HG03575 (cell line): ENCODE data around the gene NANS.
"Not testable (repeated sequence)": the region's sequence is repeated elsewhere in the genome, so short reads cannot be mapped to it uniquely, and the experiment has no call there.

Source experiments
- ATAC-seq: cut with Tn5 transposase; IDR thresholded peaks from one replicate; pipeline ENCODE4 v1.9.1; 2021; ENCODE audit not compliant: unreplicated experiment, insufficient number of reproducible peaks, low FRiP score; ENCODE audit errors: extremely low read depth

The NANS gene

GRCh38 chr9:98056269-98057137 is at the start of gene NANS:
NANS (plus strand) TSS chr9:98056732; CDS start chr9:98056809, 77 bp downstream.
- peak; percentile 45 for ATAC-seq

GRCh38 chr9:98007251-98007928 is 49.1 kb upstream of the NANS start:
- no peak for ATAC-seq

- ATAC-seq, result no peak
These were observed 47.8 kb upstream of the NANS start for GRCh38 chr9:98008764-98009163.

- ATAC-seq, result no peak
These were observed 47.1 kb upstream of the NANS start for GRCh38 chr9:98009437-98009836.

GRCh38 chr9:98009936-98010335 is 46.6 kb upstream of the NANS start:
- no peak for ATAC-seq

GRCh38 chr9:98010445-98010844 is 46.1 kb upstream of the NANS start:
- peak; percentile 38 for ATAC-seq

- no peak for ATAC-seq
These were observed 45.4 kb upstream of the NANS start for GRCh38 chr9:98011122-98011521.

GRCh38 chr9:98016137-98016680 is 40.3 kb upstream of the NANS start:
- ATAC-seq, result no peak

GRCh38 chr9:98017306-98017705 is 39.2 kb upstream of the NANS start:
- no peak for ATAC-seq

GRCh38 chr9:98018347-98018746 is 38.2 kb upstream of the NANS start:
- ATAC-seq, result no peak

- no peak for ATAC-seq
These were observed 37.4 kb upstream of the NANS start for GRCh38 chr9:98019098-98019497.

GRCh38 chr9:98019869-98020268 is 36.7 kb upstream of the NANS start:
- ATAC-seq, result not testable (repeated sequence)

GRCh38 chr9:98020476-98021145 is 35.9 kb upstream of the NANS start:
- ATAC-seq, result no peak

GRCh38 chr9:98021306-98022040 is 35.1 kb upstream of the NANS start:
- no peak for ATAC-seq

- ATAC-seq, result no peak
These were observed 34.1 kb upstream of the NANS start for GRCh38 chr9:98022447-98022846.

GRCh38 chr9:98024702-98025101 is 31.8 kb upstream of the NANS start:
- ATAC-seq, result no peak

- no peak for ATAC-seq
These were observed 25.4 kb upstream of the NANS start for GRCh38 chr9:98031169-98031568.

- no peak for ATAC-seq
These were observed 24.6 kb upstream of the NANS start for GRCh38 chr9:98031935-98032334.
